Measurements from ENCODE around the gene TMEM184B.

- TF ChIP-seq, protein P1, sequence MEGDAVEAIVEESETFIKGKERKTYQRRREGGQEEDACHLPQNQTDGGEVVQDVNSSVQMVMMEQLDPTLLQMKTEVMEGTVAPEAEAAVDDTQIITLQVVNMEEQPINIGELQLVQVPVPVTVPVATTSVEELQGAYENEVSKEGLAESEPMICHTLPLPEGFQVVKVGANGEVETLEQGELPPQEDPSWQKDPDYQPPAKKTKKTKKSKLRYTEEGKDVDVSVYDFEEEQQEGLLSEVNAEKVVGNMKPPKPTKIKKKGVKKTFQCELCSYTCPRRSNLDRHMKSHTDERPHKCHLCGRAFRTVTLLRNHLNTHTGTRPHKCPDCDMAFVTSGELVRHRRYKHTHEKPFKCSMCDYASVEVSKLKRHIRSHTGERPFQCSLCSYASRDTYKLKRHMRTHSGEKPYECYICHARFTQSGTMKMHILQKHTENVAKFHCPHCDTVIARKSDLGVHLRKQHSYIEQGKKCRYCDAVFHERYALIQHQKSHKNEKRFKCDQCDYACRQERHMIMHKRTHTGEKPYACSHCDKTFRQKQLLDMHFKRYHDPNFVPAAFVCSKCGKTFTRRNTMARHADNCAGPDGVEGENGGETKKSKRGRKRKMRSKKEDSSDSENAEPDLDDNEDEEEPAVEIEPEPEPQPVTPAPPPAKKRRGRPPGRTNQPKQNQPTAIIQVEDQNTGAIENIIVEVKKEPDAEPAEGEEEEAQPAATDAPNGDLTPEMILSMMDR (IDR thresholded peaks at IDR 0.05; ENCODE audit: low read depth, low read length, missing input control): no peak
- TF ChIP-seq ATF3 (IDR thresholded peaks at IDR 0.05): no peak
- TF ChIP-seq TAF1 (conservative IDR thresholded peaks at IDR 0.05): no peak
- TF ChIP-seq GABPA (IDR thresholded peaks at IDR 0.05 in 1 of 2, conservative IDR thresholded peaks at IDR 0.05 in 1 of 2): no peak
- no peak for TF ChIP-seq RXRA (IDR thresholded peaks at IDR 0.05)
- TF ChIP-seq, protein P2, sequence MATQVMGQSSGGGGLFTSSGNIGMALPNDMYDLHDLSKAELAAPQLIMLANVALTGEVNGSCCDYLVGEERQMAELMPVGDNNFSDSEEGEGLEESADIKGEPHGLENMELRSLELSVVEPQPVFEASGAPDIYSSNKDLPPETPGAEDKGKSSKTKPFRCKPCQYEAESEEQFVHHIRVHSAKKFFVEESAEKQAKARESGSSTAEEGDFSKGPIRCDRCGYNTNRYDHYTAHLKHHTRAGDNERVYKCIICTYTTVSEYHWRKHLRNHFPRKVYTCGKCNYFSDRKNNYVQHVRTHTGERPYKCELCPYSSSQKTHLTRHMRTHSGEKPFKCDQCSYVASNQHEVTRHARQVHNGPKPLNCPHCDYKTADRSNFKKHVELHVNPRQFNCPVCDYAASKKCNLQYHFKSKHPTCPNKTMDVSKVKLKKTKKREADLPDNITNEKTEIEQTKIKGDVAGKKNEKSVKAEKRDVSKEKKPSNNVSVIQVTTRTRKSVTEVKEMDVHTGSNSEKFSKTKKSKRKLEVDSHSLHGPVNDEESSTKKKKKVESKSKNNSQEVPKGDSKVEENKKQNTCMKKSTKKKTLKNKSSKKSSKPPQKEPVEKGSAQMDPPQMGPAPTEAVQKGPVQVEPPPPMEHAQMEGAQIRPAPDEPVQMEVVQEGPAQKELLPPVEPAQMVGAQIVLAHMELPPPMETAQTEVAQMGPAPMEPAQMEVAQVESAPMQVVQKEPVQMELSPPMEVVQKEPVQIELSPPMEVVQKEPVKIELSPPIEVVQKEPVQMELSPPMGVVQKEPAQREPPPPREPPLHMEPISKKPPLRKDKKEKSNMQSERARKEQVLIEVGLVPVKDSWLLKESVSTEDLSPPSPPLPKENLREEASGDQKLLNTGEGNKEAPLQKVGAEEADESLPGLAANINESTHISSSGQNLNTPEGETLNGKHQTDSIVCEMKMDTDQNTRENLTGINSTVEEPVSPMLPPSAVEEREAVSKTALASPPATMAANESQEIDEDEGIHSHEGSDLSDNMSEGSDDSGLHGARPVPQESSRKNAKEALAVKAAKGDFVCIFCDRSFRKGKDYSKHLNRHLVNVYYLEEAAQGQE (IDR thresholded peaks at IDR 0.05): no peak
- no peak for TF ChIP-seq YY1 (IDR thresholded peaks at IDR 0.05)
- no peak for TF ChIP-seq HNF4G (IDR thresholded peaks at IDR 0.05)
- no peak for TF ChIP-seq JUND (IDR thresholded peaks at IDR 0.05)
- no peak for TF ChIP-seq RAD21 (IDR thresholded peaks at IDR 0.05)
- TF ChIP-seq MAX (IDR thresholded peaks at IDR 0.05): no peak
- no peak for TF ChIP-seq EGR1 (IDR thresholded peaks at IDR 0.05; ENCODE audit: low read depth in 2 of 2)
- TF ChIP-seq SP1 (IDR thresholded peaks at IDR 0.05): no peak
Measured at GRCh38 chr22:38215156-38216038, 57.4 kb downstream of the TMEM184B start.

Data from liver (tissue), 3 donors.